GM18502 (cell line): ENCODE data around the gene ARL5C.

Experiments
- ATAC-seq: cut with Tn5 transposase; IDR thresholded peaks from one replicate; pipeline ENCODE4 v1.9.1; 2021; ENCODE audit warnings: mild to moderate bottlenecking; ENCODE audit not compliant: unreplicated experiment, poor library complexity

The ARL5C gene

GRCh38 chr17:39194985-39195524 lies 29.1 kb upstream of the ARL5C start:
- ATAC-seq = no peak

GRCh38 chr17:39194089-39194984 lies 28.4 kb upstream of the ARL5C start:
- no peak for ATAC-seq

- ATAC-seq = no peak
These were observed 27.4 kb upstream of the ARL5C start for GRCh38 chr17:39193346-39193745.

- no peak for ATAC-seq
These were observed 26.9 kb upstream of the ARL5C start for GRCh38 chr17:39192901-39193300.

- no peak for ATAC-seq
These were observed 26.0 kb upstream of the ARL5C start for GRCh38 chr17:39191750-39192510.

- ATAC-seq = no peak
These were observed 21.3 kb upstream of the ARL5C start for GRCh38 chr17:39187152-39187830.

- no peak for ATAC-seq
These were observed 20.6 kb upstream of the ARL5C start for GRCh38 chr17:39186481-39187002.

- ATAC-seq = no peak
These were observed 17.8 kb upstream of the ARL5C start for GRCh38 chr17:39183720-39184119.

- no peak for ATAC-seq
These were observed 17.1 kb upstream of the ARL5C start for GRCh38 chr17:39183045-39183444.

- no peak for ATAC-seq
These were observed 15.3 kb upstream of the ARL5C start for GRCh38 chr17:39181303-39181702.

- no peak for ATAC-seq
These were observed 12.6 kb upstream of the ARL5C start for GRCh38 chr17:39178536-39178935.

GRCh38 chr17:39177256-39177655 lies 11.3 kb upstream of the ARL5C start:
- ATAC-seq = no peak

- ATAC-seq = no peak
These were observed 9.7 kb upstream of the ARL5C start for GRCh38 chr17:39175695-39176093.

- no peak for ATAC-seq
These were observed 9.1 kb upstream of the ARL5C start for GRCh38 chr17:39174920-39175694.

- ATAC-seq = no peak
These were observed 7.7 kb upstream of the ARL5C start for GRCh38 chr17:39173526-39174274.

- no peak for ATAC-seq
These were observed 7.1 kb upstream of the ARL5C start for GRCh38 chr17:39173080-39173479.

- no peak for ATAC-seq
These were observed 6.0 kb upstream of the ARL5C start for GRCh38 chr17:39171933-39172332.

GRCh38 chr17:39170558-39170957 lies 4.6 kb upstream of the ARL5C start:
- no peak for ATAC-seq

GRCh38 chr17:39170109-39170508 lies 4.1 kb upstream of the ARL5C start:
- no peak for ATAC-seq
